Upper lobe of left lung (tissue), 6 donors: ENCODE measurements around the gene CCDC126. TPM values are rescaled to one million over a fixed set of nuclear protein-coding genes. Genes with fewer than 3 reads are reported as not detected.

ENCODE experiments used
- ATAC-seq, 2 donors: fragments of 200-7000 bp; cut with Tn5 transposase; one replicate each; pipeline ENCODE4 v1.9.1; 2022; ENCODE audit warnings: mild to moderate bottlenecking in 2 of 2, moderate library complexity in 2 of 2; ENCODE audit not compliant: low FRiP score in 2 of 2
- DNase-seq, 2 donors: peaks; one replicate each; pipeline ENCODE4 v3.0.0-alpha.2; 2019 to 2020
- H3K27ac ChIP-seq, 4 donors: fragments of 200-600 bp; sonication (generic); one replicate each; pipeline ENCODE4 v1.5.1; 2016 to 2019
- H3K27me3 ChIP-seq, 4 donors: fragments of 200-600 bp; sonication (generic); one replicate each; pipeline ENCODE4 v1.5.1; 2017 to 2019
- H3K36me3 ChIP-seq, 4 donors: fragments of 200-600 bp; sonication (generic); one replicate each; pipeline ENCODE4 v1.5.1; 2016 to 2019
- H3K4me1 ChIP-seq, 4 donors: fragments of 200-600 bp; sonication (generic); one replicate each; pipeline ENCODE4 v1.5.1; 2018 to 2019
- H3K4me3 ChIP-seq, 4 donors: fragments of 200-600 bp; sonication (generic); one replicate each; pipeline ENCODE4 v1.5.1; 2017 to 2019; ENCODE audit warnings: mild to moderate bottlenecking in 2 of 4, moderate library complexity in 1 of 4
- H3K9me3 ChIP-seq, 4 donors: fragments of 200-600 bp; sonication (generic); one replicate each; pipeline ENCODE4 v1.5.1; 2018 to 2019
- EP300 ChIP-seq, 4 donors: sonication (generic); formaldehyde crosslinking; IDR thresholded peaks; one replicate each; pipeline ENCODE4 v1.5.1; 2017; ENCODE audit warnings: antibody characterized with exemption in 4 of 4, control low read depth in 2 of 4
- POLR2A ChIP-seq, 4 donors: fragments of 450-650 bp; IDR thresholded peaks; one replicate each; pipeline ENCODE4 v1.5.1; 2016 to 2017; ENCODE audit warnings: antibody characterized with exemption in 4 of 4, mild to moderate bottlenecking in 2 of 4
- POLR2AphosphoS5 ChIP-seq, 2 donors: sonication (generic); formaldehyde crosslinking; IDR thresholded peaks; one replicate each; pipeline ENCODE4 v1.5.1; 2017; ENCODE audit warnings: antibody characterized with exemption in 2 of 2
- WGBS, 2 donors: methylation state at CpG; one replicate each; pipeline ENCODE4 v1.1.5; 2017 to 2018; 5-methylcytosine and 5-hydroxymethylcytosine counted together
- total RNA-seq, 6 donors: library from RNA; depleted of rRNA in 4 of 6; stranded (reverse); fragments of >200 nt in 4 of 6; gene quantifications; one replicate each; pipeline versions ENCODE4 v1.1.0 to v1.2.1, GENCODE V29; 2016 to 2021
- TF ChIP-seq, protein P1 (sequence below), 6 experiments: fragments of 450-650 bp in 4 of 6; fragments of 200-600 bp in 2 of 6; sonication (generic) in 2 of 6; IDR thresholded peaks; one replicate each; pipeline ENCODE4 v1.5.1; 2016 to 2019; ENCODE audit warnings: antibody characterized with exemption in 6 of 6
- donor health status: DM: no; HTN: no; CAD: no; lungs with moderate emphysema.
- donor health status: DM: no; HTN: yes; CAD: no; lungs with severe emphysema.

Gene CCDC126
- total RNA-seq, 6 donors from 2014 or later = 11.5 to 48.2 (median 14.7) TPM

DNA sequence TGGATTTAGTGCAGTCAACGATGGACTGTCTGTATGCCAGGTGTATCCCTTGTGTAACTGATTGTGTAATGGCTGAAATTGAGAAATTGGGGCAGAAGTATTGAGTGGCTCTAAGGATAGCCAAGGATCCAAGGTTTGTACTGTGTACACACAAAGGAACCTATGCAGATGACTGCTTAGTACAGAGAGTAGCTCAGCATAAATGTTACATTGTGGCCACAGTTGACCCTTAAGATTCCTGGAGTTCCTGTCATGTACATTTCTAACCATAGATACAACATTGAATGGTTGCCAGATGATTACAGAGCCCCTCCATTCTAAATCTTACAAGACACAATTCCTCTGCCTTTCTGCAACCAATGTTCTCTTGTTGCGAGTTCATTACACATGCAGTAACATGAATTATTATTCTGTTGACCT lies 25.3 kb downstream of the CCDC126 start:
- H3K4me3 ChIP-seq = no peak overlapping the region
- 65 to 72% methylated on average over 2 of the region's 2 CpGs for WGBS, 2 donors
- H3K27me3 ChIP-seq = no peaks in the 10 kb centered on the region
- no peak for DNase-seq
- no peaks in the 10 kb centered on the region for H3K4me1 ChIP-seq
- ATAC-seq = peak; percentile 61 to 75
- TF ChIP-seq POLR2A (IDR thresholded peaks at IDR 0.05) = no peak
- no peak for TF ChIP-seq POLR2AphosphoS5 (IDR thresholded peaks at IDR 0.05)
- no peak for TF ChIP-seq EP300 (IDR thresholded peaks at IDR 0.05)
- TF ChIP-seq, protein P1, sequence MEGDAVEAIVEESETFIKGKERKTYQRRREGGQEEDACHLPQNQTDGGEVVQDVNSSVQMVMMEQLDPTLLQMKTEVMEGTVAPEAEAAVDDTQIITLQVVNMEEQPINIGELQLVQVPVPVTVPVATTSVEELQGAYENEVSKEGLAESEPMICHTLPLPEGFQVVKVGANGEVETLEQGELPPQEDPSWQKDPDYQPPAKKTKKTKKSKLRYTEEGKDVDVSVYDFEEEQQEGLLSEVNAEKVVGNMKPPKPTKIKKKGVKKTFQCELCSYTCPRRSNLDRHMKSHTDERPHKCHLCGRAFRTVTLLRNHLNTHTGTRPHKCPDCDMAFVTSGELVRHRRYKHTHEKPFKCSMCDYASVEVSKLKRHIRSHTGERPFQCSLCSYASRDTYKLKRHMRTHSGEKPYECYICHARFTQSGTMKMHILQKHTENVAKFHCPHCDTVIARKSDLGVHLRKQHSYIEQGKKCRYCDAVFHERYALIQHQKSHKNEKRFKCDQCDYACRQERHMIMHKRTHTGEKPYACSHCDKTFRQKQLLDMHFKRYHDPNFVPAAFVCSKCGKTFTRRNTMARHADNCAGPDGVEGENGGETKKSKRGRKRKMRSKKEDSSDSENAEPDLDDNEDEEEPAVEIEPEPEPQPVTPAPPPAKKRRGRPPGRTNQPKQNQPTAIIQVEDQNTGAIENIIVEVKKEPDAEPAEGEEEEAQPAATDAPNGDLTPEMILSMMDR (IDR thresholded peaks at IDR 0.05) = no peak
- no peaks in the 10 kb centered on the region for H3K36me3 ChIP-seq
- no peaks in the 10 kb centered on the region for H3K9me3 ChIP-seq
- H3K27ac ChIP-seq = no peak overlapping the region

DNA sequence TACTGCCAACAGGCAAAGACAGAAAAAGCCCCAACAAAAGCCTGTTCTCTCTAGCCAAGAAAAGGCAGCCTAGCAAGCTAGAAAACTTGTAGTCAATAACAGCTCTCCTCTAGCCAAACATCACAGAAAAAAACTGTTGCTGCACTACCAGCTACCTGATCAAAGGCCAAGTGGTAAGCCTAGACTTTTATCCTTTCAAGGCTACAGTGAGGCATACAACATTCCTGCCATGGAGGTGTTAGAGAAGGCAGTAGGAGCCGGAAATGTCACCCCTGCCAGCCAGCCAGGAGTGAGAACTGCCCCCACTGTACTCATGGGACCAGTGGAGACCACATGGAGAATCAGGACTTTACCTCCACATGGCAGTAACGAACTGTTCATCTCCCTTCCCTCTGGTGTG lies 31.2 kb downstream of the CCDC126 start:
- no peaks in the 10 kb centered on the region for H3K4me1 ChIP-seq

DNA sequence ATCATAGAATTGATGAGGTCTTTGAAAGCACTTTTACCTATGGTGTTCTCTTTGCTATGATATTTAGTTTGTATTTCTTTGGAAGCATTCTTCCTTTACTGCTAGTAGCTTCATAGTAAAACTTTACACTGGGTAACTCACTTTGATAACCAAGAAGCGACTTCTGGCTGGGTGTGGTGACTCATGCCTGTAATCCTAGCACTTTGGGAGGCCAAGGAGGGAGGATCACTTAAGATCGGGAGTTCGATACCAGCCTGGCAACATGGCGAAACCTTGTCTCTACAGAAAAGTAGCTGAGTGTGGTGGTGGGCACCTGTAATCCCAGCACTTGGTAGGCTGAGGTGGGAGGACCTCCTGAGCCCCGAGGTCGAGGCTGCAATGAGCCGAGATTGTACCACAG lies 36.2 kb downstream of the CCDC126 start:
- Histone ChIP-seq H3K27me3 (no peaks in the 10 kb centered on the region), H3K4me1 (no peaks in the 10 kb centered on the region), H3K4me3 (no peak overlapping the region), H3K36me3 (peaks cover 0 to 4% (median 0%) of the 10 kb centered on the region in 4 donors), H3K9me3 (no peaks in the 10 kb centered on the region), H3K27ac (no peak overlapping the region)
- TF ChIP-seq, protein P1 (IDR thresholded peaks at IDR 0.05) = no peak
- TF ChIP-seq POLR2A (IDR thresholded peaks at IDR 0.05) (no peak), EP300 (IDR thresholded peaks at IDR 0.05) (no peak), POLR2AphosphoS5 (IDR thresholded peaks at IDR 0.05) (no peak)
- 91 to 98% methylated on average over 7 of the region's 7 CpGs for WGBS, 2 donors
- ATAC-seq (no peak), DNase-seq (no peak)

More for the DNA sequence above, 31.2 kb downstream of the CCDC126 start:
- WGBS, 2 donors = 89 to 91% methylated on average over 2 of the region's 2 CpGs
- DNase-seq (no peak), ATAC-seq (no peak)
- no peaks in the 10 kb centered on the region for H3K9me3 ChIP-seq
- H3K36me3 ChIP-seq = peaks cover 0 to 6% (median 0%) of the 10 kb centered on the region in 4 donors
- TF ChIP-seq POLR2A (IDR thresholded peaks at IDR 0.05) (no peak), POLR2AphosphoS5 (IDR thresholded peaks at IDR 0.05) (no peak)
- TF ChIP-seq, protein P1 (IDR thresholded peaks at IDR 0.05) = no peak
- no peaks in the 10 kb centered on the region for H3K27me3 ChIP-seq
- no peak overlapping the region for H3K27ac ChIP-seq
- H3K4me3 ChIP-seq = no peak overlapping the region

DNA sequence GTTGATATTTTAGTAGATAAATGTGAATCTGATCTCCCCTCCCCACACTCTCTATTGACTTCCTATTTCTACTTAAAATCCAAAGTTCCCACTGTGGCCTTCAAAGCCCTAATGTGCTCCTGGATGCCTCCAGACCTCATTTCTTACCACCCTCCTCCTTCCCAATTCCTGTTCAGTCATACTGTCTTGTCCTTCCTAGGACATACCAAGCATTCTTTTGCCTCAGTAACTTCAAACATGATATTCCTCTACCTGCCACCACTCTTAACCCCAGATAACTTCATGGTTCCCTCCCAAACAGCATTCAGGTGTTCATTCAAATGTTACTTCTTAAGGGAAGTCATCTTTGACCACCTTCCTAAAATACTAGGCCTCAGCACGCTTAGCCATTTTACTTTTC lies 48.6 kb downstream of the CCDC126 start:
- peaks cover 0 to 4% (median 0%) of the 10 kb centered on the region in 4 donors for H3K36me3 ChIP-seq
- DNase-seq (no peak), ATAC-seq (no peak)
- H3K27me3 ChIP-seq = no peaks in the 10 kb centered on the region
- H3K27ac ChIP-seq = no peak overlapping the region
- no peaks in the 10 kb centered on the region for H3K4me1 ChIP-seq
- 96 to 100% methylated on average over 1 of the region's 1 CpG for WGBS, 2 donors
- H3K4me3 ChIP-seq = no peak overlapping the region
- TF ChIP-seq EP300 (IDR thresholded peaks at IDR 0.05) = no peak
- no peak for TF ChIP-seq POLR2A (IDR thresholded peaks at IDR 0.05)
- no peak for TF ChIP-seq POLR2AphosphoS5 (IDR thresholded peaks at IDR 0.05)
- TF ChIP-seq, protein P1 (IDR thresholded peaks at IDR 0.05) = no peak
- H3K9me3 ChIP-seq = no peaks in the 10 kb centered on the region

DNA sequence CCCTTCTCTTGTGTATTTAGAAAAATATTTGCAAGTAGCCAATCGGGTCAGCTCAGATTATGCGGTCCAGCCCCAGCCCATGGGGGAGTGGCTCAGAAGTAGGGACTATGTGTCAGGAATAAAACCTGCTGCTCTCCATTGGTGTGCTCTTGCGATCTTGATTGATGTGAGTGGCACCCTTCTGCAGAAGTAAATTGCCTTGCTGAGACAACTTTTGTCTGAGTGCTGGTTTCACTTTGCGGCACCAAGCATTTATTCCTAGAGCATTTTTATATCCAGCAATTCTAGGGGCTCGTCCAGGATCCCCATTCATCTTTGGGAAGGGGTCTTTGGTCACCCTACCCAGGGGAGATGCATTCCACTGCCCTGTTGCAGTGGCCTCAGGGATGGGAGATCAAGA lies 56.8 kb downstream of the CCDC126 start:
- Histone ChIP-seq H3K9me3 (peaks cover 7 to 32% (median 24%) of the 10 kb centered on the region in 4 donors), H3K27ac (no peak overlapping the region), H3K36me3 (no peaks in the 10 kb centered on the region), H3K4me3 (no peak overlapping the region), H3K4me1 (no peaks in the 10 kb centered on the region), H3K27me3 (no peaks in the 10 kb centered on the region)
- ATAC-seq (no peak), DNase-seq (no peak)
- no peak for TF ChIP-seq POLR2AphosphoS5 (IDR thresholded peaks at IDR 0.05)
- TF ChIP-seq POLR2A (IDR thresholded peaks at IDR 0.05) = no peak
- TF ChIP-seq, protein P1 (IDR thresholded peaks at IDR 0.05) = no peak
- TF ChIP-seq EP300 (IDR thresholded peaks at IDR 0.05) = no peak
- 76 to 93% methylated on average over 5 of the region's 5 CpGs for WGBS, 2 donors
